AML-193 (cell line): Measurements from ENCODE around the gene CARD9.
"Not testable (repeated sequence)": the region's sequence is repeated elsewhere in the genome, so short reads cannot be mapped to it uniquely, and the experiment has no call there.

Experiments used
- DNase-seq, 2 experiments: peaks; one replicate each; lab custom pipeline; 2025; lab: John Stamatoyannopoulos, UW

Gene CARD9

GRCh38 chr9:136363949-136364748 lies 9.3 kb downstream of the CARD9 start:
- no peak for DNase-seq

- DNase-seq, result peak; percentile 65 to 76
These were observed 10.1 kb downstream of the CARD9 start, which contains the start of gene DNLZ for GRCh38 chr9:136363106-136363948. Gene DNLZ (minus strand): TSS chr9:136363744. CDS start chr9:136363714, 30 bp downstream.

- no peak for DNase-seq
These were observed 11.1 kb downstream of the CARD9 start for GRCh38 chr9:136362450-136362784.

- no peak for DNase-seq
These were observed 11.6 kb downstream of the CARD9 start for GRCh38 chr9:136361754-136362449.

DNA sequence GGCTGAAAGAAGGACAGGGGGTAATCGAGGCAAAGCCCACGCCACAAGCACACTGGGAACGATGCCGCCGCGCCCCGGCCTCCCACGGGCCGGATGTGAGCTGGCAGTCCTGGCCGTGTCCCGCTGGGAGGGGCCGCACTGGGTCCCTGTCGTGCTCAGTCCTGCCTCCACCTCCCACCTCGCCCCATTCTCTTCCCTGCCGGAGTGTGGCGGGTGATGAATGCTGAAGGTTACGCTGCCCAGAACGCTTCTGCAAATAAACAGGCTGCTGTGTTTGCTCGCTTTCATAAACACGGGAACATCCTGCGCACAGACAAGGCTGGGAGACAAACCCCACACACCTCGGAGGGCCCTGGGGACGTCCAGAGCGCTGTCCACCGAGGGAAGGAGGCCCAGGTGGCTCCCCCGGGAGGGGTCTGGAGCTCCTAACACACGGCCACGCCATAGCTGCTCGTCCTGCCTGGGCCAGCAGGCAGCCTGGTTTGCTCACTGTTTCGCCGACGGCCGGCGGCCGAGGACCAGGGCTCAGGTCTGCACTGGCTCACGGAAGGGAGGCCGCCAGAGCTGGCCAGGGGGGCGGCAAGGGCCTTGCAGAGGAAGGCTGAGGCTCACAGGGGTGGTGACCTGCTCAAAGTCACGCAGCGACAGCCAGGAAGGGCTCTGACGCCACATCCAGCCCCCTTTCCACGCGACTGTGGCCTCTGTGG lies 12.3 kb downstream of the CARD9 start:
- no peak for DNase-seq

DNA sequence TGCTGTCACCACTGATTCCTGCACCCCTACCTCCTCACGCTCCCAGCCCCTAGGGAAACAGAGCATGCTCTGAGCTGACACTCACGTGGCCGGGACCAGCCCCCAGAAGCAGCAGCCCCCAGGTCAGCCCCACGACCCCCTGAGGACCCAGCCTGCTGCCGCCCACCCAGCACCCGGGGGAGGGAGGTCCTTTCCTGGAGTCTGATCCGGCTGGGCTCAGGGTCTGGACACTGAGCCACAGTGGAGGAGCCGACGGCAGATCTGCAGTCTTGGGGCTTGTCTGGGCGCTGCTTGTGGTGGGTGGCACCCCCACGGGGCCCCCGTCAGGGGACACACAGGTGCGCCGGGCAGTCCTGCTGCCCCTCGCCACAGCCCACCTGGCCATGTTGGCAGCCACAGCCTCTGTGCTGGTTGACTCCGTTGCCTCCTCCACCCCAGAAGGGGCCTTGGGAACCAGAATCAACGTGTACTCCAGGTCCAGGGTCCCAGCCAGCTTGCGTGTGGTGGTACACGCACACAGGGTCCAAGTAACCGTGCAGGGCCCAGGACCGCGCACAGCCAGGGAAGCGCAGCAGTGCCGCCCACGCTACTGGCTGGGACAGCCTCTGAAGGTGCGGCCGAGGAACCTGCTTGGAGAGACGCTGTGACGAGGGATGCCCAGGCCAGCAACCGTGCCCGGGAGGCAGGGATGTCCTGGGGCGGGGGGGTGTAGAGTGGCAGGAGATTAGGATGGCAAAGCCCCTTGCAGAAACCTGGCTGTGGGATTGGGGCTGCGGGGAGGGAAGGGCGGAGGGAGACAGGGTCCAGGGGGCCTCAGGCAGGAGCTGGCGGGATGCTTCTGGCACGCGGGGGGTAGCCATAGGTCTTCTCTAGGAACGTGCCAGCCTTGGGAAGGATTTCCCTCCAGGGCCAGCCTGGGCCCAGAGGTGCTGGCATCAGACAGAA lies 13.4 kb downstream of the CARD9 start:
- no peak for DNase-seq

DNA sequence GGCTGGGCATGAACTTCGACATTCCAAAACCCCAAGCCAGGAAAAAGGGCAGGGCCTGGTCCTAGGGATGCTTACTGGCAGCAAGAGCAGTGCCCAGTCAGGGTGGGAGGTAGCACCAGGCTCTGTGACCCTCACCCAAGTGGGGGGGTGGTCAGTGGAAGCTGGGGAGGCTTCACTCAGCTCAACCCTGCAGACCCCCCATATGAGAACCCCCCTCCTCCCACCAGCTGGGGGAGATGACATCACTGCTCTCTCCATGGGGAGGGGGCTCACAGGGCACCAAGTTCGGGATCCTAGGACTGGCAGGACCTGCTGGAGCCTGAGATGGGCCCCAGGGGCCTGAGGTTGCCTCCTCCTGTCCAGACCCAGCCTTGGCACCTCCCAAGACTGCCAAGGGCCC lies 14.6 kb downstream of the CARD9 start:
- DNase-seq, result no peak

GRCh38 chr9:136358016-136358415 lies 15.5 kb downstream of the CARD9 start:
- DNase-seq, result no peak

- no peak for DNase-seq
These were observed 16.2 kb downstream of the CARD9 start for GRCh38 chr9:136357202-136357725.

GRCh38 chr9:136355616-136356557 lies 17.6 kb downstream of the CARD9 start:
- no peak for DNase-seq

- no peak for DNase-seq
These were observed 18.8 kb downstream of the CARD9 start for GRCh38 chr9:136354592-136355085.

DNA sequence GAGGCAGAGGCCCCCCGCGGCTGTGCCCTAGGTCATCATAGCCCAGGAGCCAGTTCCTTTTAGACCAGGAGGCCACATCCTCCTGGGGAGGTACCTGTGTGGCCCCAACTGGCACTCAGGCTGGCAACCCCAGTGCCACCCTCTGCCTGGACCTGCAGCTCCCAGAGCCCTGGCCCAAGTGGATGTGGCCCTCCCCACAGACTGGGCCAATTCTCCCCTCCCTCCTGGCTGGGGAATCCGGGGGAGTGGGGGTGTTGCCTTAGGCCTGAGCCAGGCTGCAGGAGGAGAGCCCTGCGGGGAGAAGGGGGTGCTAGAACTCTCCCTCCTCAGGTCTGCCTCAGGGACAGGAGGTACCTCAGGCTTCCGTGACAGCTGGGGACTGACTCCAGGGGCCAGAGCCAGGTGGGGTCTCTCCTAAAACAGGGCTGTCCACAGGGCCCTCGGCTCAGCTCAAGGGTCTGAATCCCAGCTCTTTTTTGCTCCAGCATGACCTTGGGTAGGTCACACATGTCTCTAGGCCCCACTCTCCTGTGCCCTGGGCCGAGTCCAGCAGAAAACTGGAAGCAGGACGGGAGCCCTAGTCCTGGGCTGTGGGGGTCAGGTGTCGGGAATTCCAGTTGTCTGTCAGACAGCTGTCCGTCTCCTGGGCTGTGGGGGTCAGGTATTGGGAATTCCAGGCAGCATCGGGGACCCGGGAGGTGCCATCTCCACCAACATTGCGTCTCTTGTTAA lies 19.5 kb downstream of the CARD9 start:
- no peak for DNase-seq

- no peak for DNase-seq
These were observed 20.4 kb downstream of the CARD9 start for GRCh38 chr9:136353088-136353487.

GRCh38 chr9:136352682-136353081 lies 20.8 kb downstream of the CARD9 start:
- no peak for DNase-seq

- DNase-seq, result not testable (repeated sequence)
These were observed 21.6 kb downstream of the CARD9 start for GRCh38 chr9:136351868-136352267.

DNA sequence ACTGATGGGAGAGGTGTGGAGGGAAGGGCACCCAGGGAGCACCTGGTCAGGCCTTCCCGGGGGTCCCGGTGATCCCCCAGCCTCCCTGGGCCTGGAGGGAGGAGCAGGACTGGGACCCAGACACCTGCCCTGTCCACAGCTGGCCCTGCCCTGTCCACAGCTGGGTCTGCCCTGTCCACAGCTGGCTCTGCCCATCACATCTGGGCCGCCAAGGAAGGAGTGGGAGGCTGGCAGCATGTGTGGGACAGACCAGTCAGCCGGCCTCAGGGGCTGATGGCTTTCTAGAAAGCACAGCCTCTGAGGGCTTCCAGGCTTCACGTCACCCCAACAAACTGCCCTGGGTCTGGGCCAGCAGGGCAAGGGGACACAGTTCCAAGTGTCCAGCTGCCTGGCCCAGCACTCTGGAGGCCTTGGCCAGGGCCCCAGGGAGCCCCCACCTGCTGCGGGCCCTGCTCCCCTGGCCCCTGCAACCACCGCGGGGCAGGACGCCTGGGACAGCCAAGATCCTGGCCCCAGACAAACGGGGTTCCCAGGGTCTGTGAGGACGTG lies 22.1 kb downstream of the CARD9 start:
- no peak for DNase-seq

DNA sequence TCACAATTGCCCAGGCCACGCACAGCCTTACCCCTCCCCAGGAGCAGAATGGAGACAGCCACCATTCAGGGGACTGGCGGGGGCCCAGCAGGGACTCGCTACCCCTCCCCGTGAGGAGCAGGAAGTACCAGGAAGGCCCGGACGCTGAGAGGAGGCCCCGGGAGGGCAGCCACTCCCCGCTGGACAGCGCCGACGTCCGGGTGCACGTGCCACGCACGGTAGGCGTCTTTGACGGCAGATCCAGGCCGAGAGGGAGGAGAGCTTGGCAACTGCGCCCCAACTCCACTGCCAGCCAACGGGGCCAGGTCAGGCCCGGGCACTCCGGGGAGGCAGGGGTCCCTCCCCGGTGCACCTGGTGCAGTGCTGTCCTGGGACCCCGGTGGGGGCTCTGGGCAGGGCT lies 23.9 kb downstream of the CARD9 start:
- no peak for DNase-seq

DNA sequence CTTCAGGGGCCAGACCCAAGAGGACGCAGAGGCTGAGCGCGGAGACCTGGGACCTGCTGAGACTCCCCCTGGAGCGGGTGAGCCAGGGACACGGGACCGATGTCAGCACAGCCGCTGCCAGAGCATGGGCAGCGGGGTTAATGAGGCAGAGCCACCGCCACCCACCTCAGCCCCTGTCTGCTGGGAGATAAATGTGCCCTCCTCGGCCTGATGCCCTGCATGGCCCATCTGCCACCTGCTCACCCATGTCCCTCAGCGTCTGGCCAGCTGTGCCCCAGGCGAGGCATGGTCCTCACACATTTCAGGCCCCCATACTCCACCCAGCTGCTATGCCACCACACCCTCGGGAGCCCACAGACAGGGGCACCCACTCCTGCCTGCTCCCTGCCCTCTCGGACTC lies 24.8 kb downstream of the CARD9 start:
- no peak for DNase-seq
